ENCODE results near the gene TMPRSS11D. TPM values are rescaled to one million over a fixed set of nuclear protein-coding genes. Genes with fewer than 3 reads are reported as not detected.

Gene TMPRSS11D
- total RNA-seq, 1 experiment from 2014 or later: not detected

- no peaks in the 10 kb centered on the region for H3K9me3 ChIP-seq (ENCODE audit: low read length)
- H3K4me1 ChIP-seq (ENCODE audit: insufficient read depth, low read length): no peaks in the 10 kb centered on the region
- no TSS peak for BruUV-seq (replicated peaks)
- H3K4me3 ChIP-seq (ENCODE audit: low read length): no peak overlapping the region
- TF ChIP-seq EZH2phosphoT487 (IDR thresholded peaks at IDR 0.05; ENCODE audit: borderline replicate concordance, low read length) (no peak), EZH2 (IDR thresholded peaks at IDR 0.05; ENCODE audit: low read length, unreplicated experiment) (no peak), CTCF (conservative IDR thresholded peaks at IDR 0.05; ENCODE audit: low read depth, low read length) (no peak)
- no peaks in the 10 kb centered on the region for H3K79me2 ChIP-seq (ENCODE audit: low read length)
- intact Hi-C loops (cut with micrococcal nuclease): no loop called here
- no peak overlapping the region for H3K27ac ChIP-seq (ENCODE audit: low read length)
- no peak overlapping the region for H3K4me2 ChIP-seq (ENCODE audit: low read length)
- H3K27me3 ChIP-seq (ENCODE audit: low read length): no peaks in the 10 kb centered on the region
- ChIA-PET CTCF (no interaction called here), POLR2A (ENCODE audit: unreplicated experiment) (no interaction called here)
- H3K9ac ChIP-seq (ENCODE audit: low read length): no peak overlapping the region
- H2AFZ ChIP-seq (ENCODE audit: low read length): no peak overlapping the region
- H3K36me3 ChIP-seq (ENCODE audit: low read depth, low read length): no peaks in the 10 kb centered on the region
- no peaks in the 10 kb centered on the region for H3F3A ChIP-seq (ENCODE audit: low read length, unreplicated experiment)
- DNase-seq (no peak), ATAC-seq (no peak)
- H3K9me2 ChIP-seq (replicated peaks; ENCODE audit: low read length): no peaks in the 10 kb centered on the region
- no peaks in the 10 kb centered on the region for H4K20me1 ChIP-seq (ENCODE audit: low read length)
These were observed 8.5 kb upstream of the TMPRSS11D start for GRCh38 chr4:67892253-67892652.

- Histone ChIP-seq H3K9ac (ENCODE audit: low read length) (no peak overlapping the region), H3K9me2 (replicated peaks; ENCODE audit: low read length) (no peaks in the 10 kb centered on the region), H3K4me1 (ENCODE audit: insufficient read depth, low read length) (peaks cover 5% of the 10 kb centered on the region), H3F3A (ENCODE audit: low read length, unreplicated experiment) (peaks cover 3% of the 10 kb centered on the region), H3K27me3 (ENCODE audit: low read length) (no peaks in the 10 kb centered on the region), H3K9me3 (ENCODE audit: low read length) (no peaks in the 10 kb centered on the region), H3K4me3 (ENCODE audit: low read length) (no peak overlapping the region), H3K27ac (ENCODE audit: low read length) (no peak overlapping the region), H3K79me2 (ENCODE audit: low read length) (no peaks in the 10 kb centered on the region), H2AFZ (ENCODE audit: low read length) (no peak overlapping the region), H4K20me1 (ENCODE audit: low read length) (no peaks in the 10 kb centered on the region), H3K36me3 (ENCODE audit: low read depth, low read length) (no peaks in the 10 kb centered on the region), H3K4me2 (ENCODE audit: low read length) (no peak overlapping the region)
- no peak for TF ChIP-seq EZH2 (IDR thresholded peaks at IDR 0.05; ENCODE audit: low read length, unreplicated experiment)
- no peak for TF ChIP-seq EZH2phosphoT487 (IDR thresholded peaks at IDR 0.05; ENCODE audit: borderline replicate concordance, low read length)
- no peak for TF ChIP-seq CTCF (conservative IDR thresholded peaks at IDR 0.05; ENCODE audit: low read depth, low read length)
- POLR2A ChIA-PET (ENCODE audit: unreplicated experiment): no interaction called here
- no TSS peak for BruUV-seq (replicated peaks)
- CTCF ChIA-PET: no interaction called here
- no peak for DNase-seq
- ATAC-seq: no peak
- intact Hi-C loops (cut with micrococcal nuclease): no loop called here
These were observed 7.8 kb upstream of the TMPRSS11D start for GRCh38 chr4:67891645-67892044.

DNA sequence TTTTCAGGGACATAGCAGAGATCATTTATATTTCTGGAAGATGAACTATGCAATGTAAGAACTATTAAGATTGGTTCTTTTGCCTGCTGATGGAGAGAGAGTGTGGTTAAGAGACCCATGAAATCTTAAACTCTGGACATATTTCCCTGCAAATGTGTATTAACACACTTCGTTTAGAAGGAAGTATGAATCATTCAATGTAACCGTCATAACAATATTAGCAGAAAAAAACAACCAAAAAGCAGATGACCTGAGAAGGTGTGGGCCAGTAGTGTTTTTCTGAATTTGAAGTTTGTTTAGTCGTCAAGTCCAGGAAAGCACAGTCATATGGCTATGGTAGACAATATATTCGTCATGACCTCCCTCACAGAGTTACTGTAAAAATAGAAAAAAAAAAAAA lies 2.5 kb upstream of the TMPRSS11D start:
- ATAC-seq: peak; percentile 67
- CTCF ChIA-PET: interaction anchor here (0.6 to 0.9 kb wide), 2 partner anchors 23 to 50 kb away, joined by 4 to 5 read pairs; no protein-coding TSS in a partner anchor
- no peaks in the 10 kb centered on the region for H3K79me2 ChIP-seq (ENCODE audit: low read length)
- DNase-seq: peak; percentile 53
- BruUV-seq (replicated peaks): TSS peak; percentile 88
- peak overlapping the region; percentile 45 for H3K4me3 ChIP-seq (ENCODE audit: low read length)
- intact Hi-C loops (cut with micrococcal nuclease): loop anchor here (1.0 kb wide), 1 partner anchor 185 kb away; the partner anchor contains the start of gene UBA6
- H2AFZ ChIP-seq (ENCODE audit: low read length): peak overlapping the region; percentile 53
- peak overlapping the region; percentile 66 for H3K4me2 ChIP-seq (ENCODE audit: low read length)
- peak overlapping the region; percentile 95 for H3K27ac ChIP-seq (ENCODE audit: low read length)
- no peaks in the 10 kb centered on the region for H4K20me1 ChIP-seq (ENCODE audit: low read length)
- POLR2A ChIA-PET (ENCODE audit: unreplicated experiment): interaction anchor here (0.6 to 1.0 kb wide), 2 partner anchors 23 to 168 kb away, joined by 4 to 5 read pairs; no protein-coding TSS in a partner anchor
- no peak for TF ChIP-seq CTCF (conservative IDR thresholded peaks at IDR 0.05; ENCODE audit: low read depth, low read length)
- no peak for TF ChIP-seq EZH2 (IDR thresholded peaks at IDR 0.05; ENCODE audit: low read length, unreplicated experiment)
- TF ChIP-seq EZH2phosphoT487 (IDR thresholded peaks at IDR 0.05; ENCODE audit: borderline replicate concordance, low read length): no peak
- H3K9me2 ChIP-seq (replicated peaks; ENCODE audit: low read length): no peaks in the 10 kb centered on the region
- H3K9me3 ChIP-seq (ENCODE audit: low read length): no peaks in the 10 kb centered on the region
- H3K27me3 ChIP-seq (ENCODE audit: low read length): no peaks in the 10 kb centered on the region
- peaks cover 20% of the 10 kb centered on the region for H3K4me1 ChIP-seq (ENCODE audit: insufficient read depth, low read length)
- H3K9ac ChIP-seq (ENCODE audit: low read length): peak overlapping the region; percentile 63
- H3F3A ChIP-seq (ENCODE audit: low read length, unreplicated experiment): peaks cover 4% of the 10 kb centered on the region
- H3K36me3 ChIP-seq (ENCODE audit: low read depth, low read length): no peaks in the 10 kb centered on the region
